ENCODE measurements around the gene ASPG.

DNA sequence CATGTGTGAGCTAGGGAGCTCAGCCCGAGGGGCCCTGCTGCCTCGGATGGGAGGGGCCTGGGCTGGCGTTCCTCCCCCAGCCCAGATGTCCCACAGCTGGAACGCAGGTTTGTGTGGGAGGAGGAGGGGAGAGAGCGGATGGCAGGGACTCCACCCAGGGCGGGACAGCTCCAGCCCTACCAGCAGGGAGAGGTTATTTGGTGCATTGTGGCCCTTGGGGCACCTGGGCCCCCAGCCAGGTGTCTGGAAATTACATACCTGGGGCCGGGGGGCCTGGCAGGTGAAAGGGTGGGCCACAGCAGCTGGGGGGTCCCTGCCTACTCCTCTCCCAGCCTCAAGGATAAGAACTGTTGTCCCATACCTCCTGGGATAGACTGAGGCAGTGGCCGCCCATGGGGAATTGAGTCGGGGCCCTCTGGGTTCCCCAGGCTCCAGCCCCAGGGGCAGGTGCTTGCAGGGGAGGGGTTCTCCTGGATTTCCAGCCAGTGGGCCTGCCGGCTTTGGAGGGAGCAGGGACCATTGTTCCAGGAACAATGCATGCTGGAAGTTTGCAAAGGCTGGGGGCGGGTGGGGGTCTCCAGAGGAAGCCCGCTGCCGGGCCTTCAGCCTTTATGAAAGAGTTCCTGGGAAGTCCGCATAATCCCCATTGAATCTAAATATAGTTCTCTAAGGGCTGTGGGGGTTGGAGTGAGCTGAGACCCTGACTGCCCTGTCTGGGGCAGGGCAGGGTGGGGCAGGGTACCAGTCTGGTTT lies 54.1 kb downstream of the ASPG start:
- TF ChIP-seq, protein P1, sequence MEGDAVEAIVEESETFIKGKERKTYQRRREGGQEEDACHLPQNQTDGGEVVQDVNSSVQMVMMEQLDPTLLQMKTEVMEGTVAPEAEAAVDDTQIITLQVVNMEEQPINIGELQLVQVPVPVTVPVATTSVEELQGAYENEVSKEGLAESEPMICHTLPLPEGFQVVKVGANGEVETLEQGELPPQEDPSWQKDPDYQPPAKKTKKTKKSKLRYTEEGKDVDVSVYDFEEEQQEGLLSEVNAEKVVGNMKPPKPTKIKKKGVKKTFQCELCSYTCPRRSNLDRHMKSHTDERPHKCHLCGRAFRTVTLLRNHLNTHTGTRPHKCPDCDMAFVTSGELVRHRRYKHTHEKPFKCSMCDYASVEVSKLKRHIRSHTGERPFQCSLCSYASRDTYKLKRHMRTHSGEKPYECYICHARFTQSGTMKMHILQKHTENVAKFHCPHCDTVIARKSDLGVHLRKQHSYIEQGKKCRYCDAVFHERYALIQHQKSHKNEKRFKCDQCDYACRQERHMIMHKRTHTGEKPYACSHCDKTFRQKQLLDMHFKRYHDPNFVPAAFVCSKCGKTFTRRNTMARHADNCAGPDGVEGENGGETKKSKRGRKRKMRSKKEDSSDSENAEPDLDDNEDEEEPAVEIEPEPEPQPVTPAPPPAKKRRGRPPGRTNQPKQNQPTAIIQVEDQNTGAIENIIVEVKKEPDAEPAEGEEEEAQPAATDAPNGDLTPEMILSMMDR (conservative IDR thresholded peaks at IDR 0.05; ENCODE audit: low read length): no peak
- TF ChIP-seq EZH2phosphoT487 (IDR thresholded peaks at IDR 0.05; ENCODE audit: borderline replicate concordance, low read depth, low read length): no peak

Data from OCI-LY7 (cell line).